ENCODE data around the gene ATP5F1E.
A peak's percentile ranks its signal among the peaks of the same experiment; 100 is the strongest.

The ATP5F1E gene

GRCh38 chr20:59062081-59062480 is 29.9 kb upstream of the ATP5F1E start:
- Histone ChIP-seq H2BK12ac (ENCODE audit: low read length) (no peak overlapping the region), H3K14ac (ENCODE audit: low read length) (no peak overlapping the region)
- WGBS (ENCODE audit: extremely low coverage, insufficient coverage, insufficient read length) = no CpG with 5 or more reads among the region's 4 CpGs

GRCh38 chr20:59055302-59055701 is 23.2 kb upstream of the ATP5F1E start:
- H2BK12ac ChIP-seq (ENCODE audit: low read length) = no peak overlapping the region
- H3K27me3 ChIP-seq (ENCODE audit: insufficient read depth, low read length) = no peaks in the 10 kb centered on the region
- no peak overlapping the region for H3K27ac ChIP-seq (ENCODE audit: low read depth, low read length)
- H2AK5ac ChIP-seq (ENCODE audit: low read length) = no peak overlapping the region
- no CpG with 5 or more reads among the region's 7 CpGs for WGBS (ENCODE audit: extremely low coverage, insufficient coverage, insufficient read length)
- H3K9me3 ChIP-seq (ENCODE audit: insufficient read depth, low read depth, low read length) = no peaks in the 10 kb centered on the region
- no peak overlapping the region for H3K4me2 ChIP-seq (ENCODE audit: low read length)
- H3K4ac ChIP-seq (ENCODE audit: low read depth, low read length) = no peak overlapping the region
- H3K4me3 ChIP-seq (ENCODE audit: low read depth, low read length) = no peak overlapping the region
- no peak overlapping the region for H3K9ac ChIP-seq (ENCODE audit: low read length)
- peak in 1 of 2 donors; percentile 34 for DNase-seq
- no peak overlapping the region for H4K91ac ChIP-seq (ENCODE audit: low read depth, low read length)
- no peak overlapping the region for H3K14ac ChIP-seq (ENCODE audit: low read length)
- H2BK120ac ChIP-seq (ENCODE audit: insufficient read depth, low read length, poor library complexity) = no peak overlapping the region
- H3K79me2 ChIP-seq (ENCODE audit: control insufficient read depth, insufficient read depth, low read length, poor library complexity) = no peaks in the 10 kb centered on the region
- H4K8ac ChIP-seq (ENCODE audit: low read depth, low read length) = no peak overlapping the region
- no peak overlapping the region for H3K18ac ChIP-seq (ENCODE audit: low read length)
- no peak overlapping the region for H3K23ac ChIP-seq (ENCODE audit: low read length)
- H3K4me1 ChIP-seq (ENCODE audit: control insufficient read depth in 1 of 2, insufficient read depth in 2 of 2, low read length in 2 of 2) = no peaks in the 10 kb centered on the region
- H3K36me3 ChIP-seq (ENCODE audit: control insufficient read depth in 1 of 2, insufficient read depth in 2 of 2, low read length in 2 of 2) = no peaks in the 10 kb centered on the region
- no peak overlapping the region for H2AFZ ChIP-seq (ENCODE audit: insufficient read depth, low read length, poor library complexity)
- no peak overlapping the region for H2BK5ac ChIP-seq (ENCODE audit: low read depth, low read length, poor library complexity)
- H3K79me1 ChIP-seq (ENCODE audit: low read length) = no peaks in the 10 kb centered on the region
- no peak overlapping the region for H4K12ac ChIP-seq (ENCODE audit: low read depth, low read length)

More at GRCh38 chr20:59062081-59062480, 29.9 kb upstream of the ATP5F1E start:
- no peak overlapping the region for H3K27ac ChIP-seq (ENCODE audit: low read depth, low read length)
- no peaks in the 10 kb centered on the region for H3K79me2 ChIP-seq (ENCODE audit: control insufficient read depth, insufficient read depth, low read length, poor library complexity)
- no peak overlapping the region for H3K4ac ChIP-seq (ENCODE audit: low read depth, low read length)
- no peak overlapping the region for H4K91ac ChIP-seq (ENCODE audit: low read depth, low read length)
- no peak overlapping the region for H4K8ac ChIP-seq (ENCODE audit: low read depth, low read length)
- H2BK120ac ChIP-seq (ENCODE audit: insufficient read depth, low read length, poor library complexity) = no peak overlapping the region
- H3K9ac ChIP-seq (ENCODE audit: low read length) = no peak overlapping the region
- no peaks in the 10 kb centered on the region for H3K4me1 ChIP-seq (ENCODE audit: control insufficient read depth in 1 of 2, insufficient read depth in 2 of 2, low read length in 2 of 2)
- H4K12ac ChIP-seq (ENCODE audit: low read depth, low read length) = no peak overlapping the region
- no peak for DNase-seq
- no peak overlapping the region for H3K4me2 ChIP-seq (ENCODE audit: low read length)
- H2AFZ ChIP-seq (ENCODE audit: insufficient read depth, low read length, poor library complexity) = no peak overlapping the region
- no peak overlapping the region for H3K23ac ChIP-seq (ENCODE audit: low read length)
- H3K4me3 ChIP-seq (ENCODE audit: low read depth, low read length) = no peak overlapping the region
- no peaks in the 10 kb centered on the region for H3K27me3 ChIP-seq (ENCODE audit: insufficient read depth, low read length)
- no peaks in the 10 kb centered on the region for H3K79me1 ChIP-seq (ENCODE audit: low read length)
- no peak overlapping the region for H2BK5ac ChIP-seq (ENCODE audit: low read depth, low read length, poor library complexity)
- no peaks in the 10 kb centered on the region for H3K9me3 ChIP-seq (ENCODE audit: insufficient read depth, low read depth, low read length)
- no peak overlapping the region for H3K18ac ChIP-seq (ENCODE audit: low read length)
- H2AK5ac ChIP-seq (ENCODE audit: low read length) = no peak overlapping the region
- H3K36me3 ChIP-seq (ENCODE audit: control insufficient read depth in 1 of 2, insufficient read depth in 2 of 2, low read length in 2 of 2) = no peaks in the 10 kb centered on the region

GRCh38 chr20:59051666-59052185 is 19.6 kb upstream of the ATP5F1E start:
- no peak overlapping the region for H4K12ac ChIP-seq (ENCODE audit: low read depth, low read length)
- no CpG with 5 or more reads among the region's 6 CpGs for WGBS (ENCODE audit: extremely low coverage, insufficient coverage, insufficient read length)
- H3K14ac ChIP-seq (ENCODE audit: low read length) = no peak overlapping the region
- no peak overlapping the region for H3K27ac ChIP-seq (ENCODE audit: low read depth, low read length)
- no peak overlapping the region for H3K4ac ChIP-seq (ENCODE audit: low read depth, low read length)
- no peak overlapping the region for H3K23ac ChIP-seq (ENCODE audit: low read length)
- H2BK12ac ChIP-seq (ENCODE audit: low read length) = no peak overlapping the region
- H3K79me2 ChIP-seq (ENCODE audit: control insufficient read depth, insufficient read depth, low read length, poor library complexity) = no peaks in the 10 kb centered on the region
- H3K18ac ChIP-seq (ENCODE audit: low read length) = no peak overlapping the region
- H2BK120ac ChIP-seq (ENCODE audit: insufficient read depth, low read length, poor library complexity) = no peak overlapping the region
- H3K4me2 ChIP-seq (ENCODE audit: low read length) = no peak overlapping the region
- no peak overlapping the region for H3K4me3 ChIP-seq (ENCODE audit: low read depth, low read length)
- H3K36me3 ChIP-seq (ENCODE audit: control insufficient read depth in 1 of 2, insufficient read depth in 2 of 2, low read length in 2 of 2) = no peaks in the 10 kb centered on the region
- no peak overlapping the region for H3K9ac ChIP-seq (ENCODE audit: low read length)
- no peaks in the 10 kb centered on the region for H3K9me3 ChIP-seq (ENCODE audit: insufficient read depth, low read depth, low read length)
- no peak overlapping the region for H2BK5ac ChIP-seq (ENCODE audit: low read depth, low read length, poor library complexity)
- H3K4me1 ChIP-seq (ENCODE audit: control insufficient read depth in 1 of 2, insufficient read depth in 2 of 2, low read length in 2 of 2) = no peaks in the 10 kb centered on the region
- H2AK5ac ChIP-seq (ENCODE audit: low read length) = no peak overlapping the region
- no peaks in the 10 kb centered on the region for H3K79me1 ChIP-seq (ENCODE audit: low read length)
- no peak overlapping the region for H4K8ac ChIP-seq (ENCODE audit: low read depth, low read length)
- no peak overlapping the region for H2AFZ ChIP-seq (ENCODE audit: insufficient read depth, low read length, poor library complexity)
- no peaks in the 10 kb centered on the region for H3K27me3 ChIP-seq (ENCODE audit: insufficient read depth, low read length)
- H4K91ac ChIP-seq (ENCODE audit: low read depth, low read length) = no peak overlapping the region
- no peak for DNase-seq

- Histone ChIP-seq H3K18ac (ENCODE audit: low read length) (no peak overlapping the region), H3K79me2 (ENCODE audit: control insufficient read depth, insufficient read depth, low read length, poor library complexity) (no peaks in the 10 kb centered on the region), H3K36me3 (ENCODE audit: control insufficient read depth in 1 of 2, insufficient read depth in 2 of 2, low read length in 2 of 2) (no peaks in the 10 kb centered on the region), H4K91ac (ENCODE audit: low read depth, low read length) (no peak overlapping the region), H3K27me3 (ENCODE audit: insufficient read depth, low read length) (no peaks in the 10 kb centered on the region), H4K8ac (ENCODE audit: low read depth, low read length) (no peak overlapping the region), H3K4me2 (ENCODE audit: low read length) (no peak overlapping the region), H3K4me1 (ENCODE audit: control insufficient read depth in 1 of 2, insufficient read depth in 2 of 2, low read length in 2 of 2) (peaks cover 0 to 2% of the 10 kb centered on the region in 2 experiments), H2AK5ac (ENCODE audit: low read length) (no peak overlapping the region), H2AFZ (ENCODE audit: insufficient read depth, low read length, poor library complexity) (no peak overlapping the region), H2BK120ac (ENCODE audit: insufficient read depth, low read length, poor library complexity) (no peak overlapping the region), H3K9me3 (ENCODE audit: insufficient read depth, low read depth, low read length) (no peaks in the 10 kb centered on the region), H3K4me3 (ENCODE audit: low read depth, low read length) (no peak overlapping the region), H2BK12ac (ENCODE audit: low read length) (no peak overlapping the region), H3K4ac (ENCODE audit: low read depth, low read length) (no peak overlapping the region), H3K14ac (ENCODE audit: low read length) (no peak overlapping the region), H3K9ac (ENCODE audit: low read length) (no peak overlapping the region), H2BK5ac (ENCODE audit: low read depth, low read length, poor library complexity) (no peak overlapping the region), H3K23ac (ENCODE audit: low read length) (no peak overlapping the region), H3K79me1 (ENCODE audit: low read length) (no peaks in the 10 kb centered on the region), H3K27ac (ENCODE audit: low read depth, low read length) (no peak overlapping the region), H4K12ac (ENCODE audit: low read depth, low read length) (no peak overlapping the region)
- WGBS (ENCODE audit: extremely low coverage, insufficient coverage, insufficient read length) = no CpG with 5 or more reads among the region's 1 CpG
- no peak for DNase-seq
Observed at GRCh38 chr20:59050437-59050836, 18.3 kb upstream of the ATP5F1E start.
